Hematopoietic multipotent progenitor cell treated with erythropoietin and hydrocortisone succinate and interleukin-3 and kit ligand, for 15 days (in vitro differentiated cells): ENCODE measurements around the gene LIN52.

ENCODE experiments used
- DNase-seq: peaks from one replicate; pipeline ENCODE4 v3.0.0-alpha.2; 2015; ENCODE audit warnings: low spot score

Gene LIN52, protein sequence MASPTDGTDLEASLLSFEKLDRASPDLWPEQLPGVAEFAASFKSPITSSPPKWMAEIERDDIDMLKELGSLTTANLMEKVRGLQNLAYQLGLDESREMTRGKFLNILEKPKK

GRCh38 chr14:74084277-74085046 is at the start of gene LIN52, which contains the start of gene ALDH6A1:
LIN52 (plus strand) TSS chr14:74084956; CDS start chr14:74084975, 19 bp downstream.
ALDH6A1 (minus strand) TSS chr14:74084453; CDS start chr14:74084394, 59 bp downstream.
- peak; percentile 100 for DNase-seq

DNA sequence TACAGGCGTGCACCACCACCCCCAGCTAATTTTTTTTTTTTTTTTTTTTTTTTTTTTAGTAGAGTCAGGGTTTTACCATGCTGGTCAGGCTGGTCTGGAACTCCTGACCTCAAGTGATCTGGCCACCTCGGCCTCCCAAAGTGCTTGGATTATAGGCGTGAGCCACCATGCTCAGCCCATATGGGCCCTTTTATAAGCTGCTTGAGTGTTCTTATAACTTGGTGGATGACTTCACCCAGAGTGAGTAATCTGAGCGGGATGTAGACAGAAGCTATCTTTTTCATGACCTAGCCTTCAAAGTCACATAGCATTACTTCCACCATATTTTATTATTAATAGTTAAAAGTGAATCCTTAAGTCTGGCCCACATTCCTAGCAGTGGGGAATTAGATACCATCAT is 49.2 kb upstream of the LIN52 start:
- DNase-seq, result no peak

DNA sequence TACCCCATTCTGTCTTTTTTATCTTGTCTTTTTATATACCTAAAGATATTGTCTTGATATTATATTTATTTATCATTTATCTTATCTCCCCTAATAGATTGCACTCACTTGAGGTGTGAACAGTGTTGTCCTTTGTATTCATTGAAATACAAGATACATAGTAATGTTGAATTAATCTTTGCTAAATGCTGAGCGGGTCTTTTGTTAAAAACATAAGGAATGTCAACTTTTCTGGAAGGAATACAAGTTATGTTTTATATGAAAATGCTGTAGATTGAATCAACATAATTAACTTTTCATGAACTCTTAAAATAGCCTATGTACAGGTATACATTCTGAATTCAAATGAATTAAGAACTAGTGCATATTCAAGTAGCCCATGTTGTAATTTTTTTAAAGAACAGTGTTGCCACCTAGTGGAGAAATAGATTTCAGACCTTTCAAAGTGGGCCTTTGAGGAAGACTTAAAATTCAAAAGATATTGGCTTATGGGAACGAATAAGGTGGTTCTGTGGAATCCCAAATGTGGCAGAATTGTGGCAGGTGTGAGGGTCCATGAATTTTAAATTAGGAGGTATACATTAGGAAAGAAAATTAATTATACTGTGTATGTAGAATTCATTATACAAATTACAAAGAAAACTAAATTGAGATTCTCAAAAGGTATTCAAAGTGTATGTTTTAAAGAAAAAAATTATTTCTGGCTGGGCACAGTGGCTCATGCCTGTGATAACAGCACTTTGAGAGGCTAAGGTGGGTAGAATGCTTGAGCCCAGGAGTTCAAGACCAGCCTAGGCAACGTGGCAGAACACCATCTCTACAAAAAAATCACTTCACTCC is 46.5 kb upstream of the LIN52 start:
- DNase-seq, result peak; percentile 86

- DNase-seq, result no peak
These were observed 42.5 kb upstream of the LIN52 start for GRCh38 chr14:74042296-74042695.

GRCh38 chr14:74045522-74045921 is 39.2 kb upstream of the LIN52 start:
- no peak for DNase-seq

- DNase-seq, result no peak
These were observed 36.5 kb upstream of the LIN52 start for GRCh38 chr14:74048281-74048680.

DNA sequence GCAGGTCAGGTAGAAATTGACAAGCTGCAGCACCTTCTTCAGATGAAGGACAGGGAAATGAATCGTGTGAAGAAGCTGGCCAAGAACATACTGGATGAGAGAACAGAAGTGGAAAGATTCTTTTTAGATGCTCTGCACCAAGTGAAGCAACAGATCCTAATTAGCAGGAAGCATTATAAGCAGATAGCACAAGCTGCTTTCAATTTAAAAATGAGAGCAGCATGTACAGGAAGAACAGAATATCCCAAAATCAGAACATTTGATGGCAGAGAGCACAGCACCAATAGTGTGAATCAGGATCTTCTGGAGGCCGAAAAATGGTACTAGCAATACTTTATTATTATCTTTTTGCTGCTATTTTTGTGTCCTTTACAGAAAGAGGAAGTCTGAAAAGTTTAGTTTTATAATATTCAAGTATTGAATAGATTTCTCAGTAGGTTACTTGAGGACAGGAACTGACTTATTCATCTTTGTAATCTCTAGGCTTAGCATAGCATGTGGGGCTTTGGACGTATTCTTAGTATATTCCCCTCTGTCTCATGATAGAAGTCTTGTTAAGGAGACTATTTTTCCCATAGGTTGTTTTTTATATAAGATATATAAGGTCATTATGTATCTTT is 34.8 kb upstream of the LIN52 start:
- no peak for DNase-seq

GRCh38 chr14:74062809-74063150 is 22.0 kb upstream of the LIN52 start:
- no peak for DNase-seq

DNA sequence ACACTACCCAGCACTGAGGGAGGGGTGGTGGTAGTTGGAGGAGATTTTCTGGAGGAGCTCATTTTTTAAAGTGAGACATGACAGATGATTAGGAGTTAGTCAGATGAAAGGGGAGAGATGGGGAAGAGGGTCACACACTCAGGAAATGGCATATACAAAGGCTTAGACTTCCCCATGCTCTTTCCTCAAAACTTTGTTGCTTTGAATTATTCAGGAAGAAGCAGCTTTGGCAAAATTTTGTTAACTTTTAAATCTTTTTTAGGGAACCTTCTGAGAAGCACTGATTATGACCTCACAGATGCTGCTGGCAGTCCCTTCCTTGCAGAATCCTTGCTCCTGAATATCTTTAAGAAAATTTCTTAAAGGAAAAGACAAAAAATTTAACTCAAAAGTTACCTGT is 20.3 kb upstream of the LIN52 start:
- no peak for DNase-seq

- DNase-seq, result no peak
These were observed 19.9 kb upstream of the LIN52 start for GRCh38 chr14:74064883-74065282.

- DNase-seq, result no peak
These were observed 18.8 kb upstream of the LIN52 start for GRCh38 chr14:74065746-74066575.

DNA sequence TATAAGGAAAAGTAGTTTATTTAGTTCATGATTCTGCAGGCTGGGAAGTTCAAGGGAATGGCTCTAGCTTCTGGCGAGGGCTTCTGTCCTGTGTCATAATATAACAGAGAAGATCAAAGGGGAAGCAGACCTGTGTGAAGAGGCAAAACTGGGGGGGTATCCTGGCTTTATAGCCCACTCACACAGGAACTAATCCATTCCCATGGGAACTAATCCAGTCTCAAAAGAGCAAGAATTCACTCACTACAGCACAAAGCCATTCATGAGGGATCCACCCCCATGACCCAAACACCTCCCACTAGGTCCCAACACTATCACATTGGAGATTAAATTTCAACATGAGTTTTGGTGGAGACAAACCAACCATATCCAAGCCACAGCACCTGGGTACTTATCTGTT is 7.4 kb upstream of the LIN52 start:
- no peak for DNase-seq

DNA sequence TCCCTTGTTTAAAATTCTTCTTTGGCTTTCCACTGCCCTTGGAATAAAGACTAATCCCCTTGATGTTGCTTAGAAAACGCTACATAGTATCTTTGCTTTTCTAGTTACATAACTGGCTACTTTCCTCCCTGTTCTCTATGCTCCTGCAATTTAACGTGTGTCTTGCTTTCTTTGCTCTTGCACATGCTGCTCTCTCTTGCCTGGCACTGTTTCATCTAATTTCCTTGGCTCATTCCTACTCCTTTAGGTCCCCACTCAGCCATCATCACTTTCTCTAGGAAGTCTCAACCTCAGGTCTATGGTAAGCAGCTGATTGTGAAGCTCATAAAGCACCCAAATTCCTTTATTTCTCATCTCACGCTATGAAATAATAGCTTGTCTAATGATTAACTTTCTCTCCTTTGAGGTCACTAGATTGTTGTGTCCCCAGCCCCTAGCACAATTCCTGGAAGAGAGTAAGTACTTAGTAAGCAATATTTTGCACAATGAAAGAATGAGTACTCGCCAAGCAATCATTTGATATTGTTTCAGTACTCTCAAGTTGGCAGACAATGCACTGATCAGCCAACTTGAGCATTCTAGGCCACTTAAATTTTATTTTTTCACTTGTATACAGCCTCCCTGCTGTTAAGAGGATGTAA is 3.8 kb upstream of the LIN52 start:
- DNase-seq, result no peak

DNA sequence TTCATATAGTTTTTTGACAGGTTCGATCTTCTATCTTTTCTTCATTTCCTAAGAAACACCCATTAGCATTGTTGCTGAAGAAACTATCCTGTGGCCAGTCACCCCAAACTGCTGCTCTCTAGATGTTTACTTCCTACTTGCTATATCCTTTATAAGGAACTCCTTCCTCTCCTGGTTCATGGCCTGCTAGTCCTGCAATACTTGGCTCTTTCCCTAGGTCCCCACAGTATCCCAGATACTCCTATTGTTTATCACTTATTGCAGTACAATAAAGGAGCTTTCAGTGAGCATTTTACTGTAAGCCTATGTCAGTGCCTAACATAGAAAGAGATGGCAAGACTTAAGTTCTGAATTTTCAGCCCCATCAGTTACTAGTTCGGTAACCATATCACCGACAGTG is 3.3 kb upstream of the LIN52 start:
- no peak for DNase-seq

- no peak for DNase-seq
These were observed 1.6 kb upstream of the LIN52 start for GRCh38 chr14:74083161-74083560.

GRCh38 chr14:74083784-74084276 is 926 bp upstream of the LIN52 start:
- DNase-seq, result no peak

- DNase-seq, result peak; percentile 26
These were observed 386 bp downstream of the LIN52 start for GRCh38 chr14:74085047-74085637.

- DNase-seq, result peak; percentile 14
These were observed 1.1 kb downstream of the LIN52 start for GRCh38 chr14:74085828-74086227.

DNA sequence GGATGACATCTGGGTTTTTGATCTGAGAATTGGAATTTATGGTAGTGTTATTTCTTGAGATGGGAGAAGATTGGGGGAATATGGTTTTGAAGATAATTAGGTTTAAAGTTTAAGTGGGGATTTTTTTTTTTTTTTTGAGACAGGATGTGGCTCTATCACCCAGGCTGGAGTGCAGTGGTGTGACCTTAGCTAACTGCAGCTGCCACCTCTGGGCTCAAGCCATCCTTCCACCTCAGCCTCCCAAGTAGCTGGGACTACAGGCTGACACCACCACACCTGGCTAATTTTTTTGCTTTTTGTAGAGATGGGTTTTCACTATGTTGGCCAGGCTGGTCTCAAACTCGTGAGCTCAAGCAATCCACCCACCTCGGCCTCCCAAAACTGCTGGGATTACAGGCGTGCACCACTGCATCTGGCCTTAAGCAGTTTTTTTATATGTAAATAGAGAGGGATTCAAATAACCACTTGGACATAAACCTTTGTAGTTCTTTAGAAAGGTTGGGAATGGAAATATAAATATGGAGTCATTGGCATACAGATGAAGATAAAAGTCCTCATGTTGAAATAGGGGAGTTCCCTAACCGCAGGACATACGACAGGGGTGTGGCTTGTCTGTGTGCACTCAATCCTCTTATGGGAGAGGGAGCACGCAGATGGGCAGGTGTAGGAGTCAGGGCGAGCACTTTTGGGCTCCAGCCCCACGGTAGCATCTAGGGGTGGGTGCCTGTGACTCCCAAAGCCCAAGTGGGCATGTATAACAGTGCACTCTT is 4.7 kb downstream of the LIN52 start:
- DNase-seq, result no peak

DNA sequence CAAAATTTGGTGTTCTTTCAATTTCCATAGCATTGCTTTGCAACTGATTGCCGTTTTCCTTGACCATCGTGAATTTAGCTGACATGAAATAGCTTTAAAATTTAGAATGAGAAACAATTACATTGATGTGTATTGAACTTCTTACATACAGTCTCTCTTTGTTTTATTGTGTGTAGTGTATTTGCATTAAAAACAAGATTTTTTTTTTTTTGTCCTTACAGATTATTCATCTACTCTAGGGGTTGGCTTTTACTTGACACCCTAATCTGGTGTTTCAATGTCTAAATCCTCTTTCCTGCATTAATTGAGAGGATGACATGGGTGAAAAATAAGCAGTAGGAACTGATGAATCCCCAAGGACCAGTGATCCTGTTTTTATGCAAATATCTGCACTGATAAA is 20.6 kb downstream of the LIN52 start:
- no peak for DNase-seq
